ENCODE measurements around the gene FANCI.

The FANCI gene

DNA sequence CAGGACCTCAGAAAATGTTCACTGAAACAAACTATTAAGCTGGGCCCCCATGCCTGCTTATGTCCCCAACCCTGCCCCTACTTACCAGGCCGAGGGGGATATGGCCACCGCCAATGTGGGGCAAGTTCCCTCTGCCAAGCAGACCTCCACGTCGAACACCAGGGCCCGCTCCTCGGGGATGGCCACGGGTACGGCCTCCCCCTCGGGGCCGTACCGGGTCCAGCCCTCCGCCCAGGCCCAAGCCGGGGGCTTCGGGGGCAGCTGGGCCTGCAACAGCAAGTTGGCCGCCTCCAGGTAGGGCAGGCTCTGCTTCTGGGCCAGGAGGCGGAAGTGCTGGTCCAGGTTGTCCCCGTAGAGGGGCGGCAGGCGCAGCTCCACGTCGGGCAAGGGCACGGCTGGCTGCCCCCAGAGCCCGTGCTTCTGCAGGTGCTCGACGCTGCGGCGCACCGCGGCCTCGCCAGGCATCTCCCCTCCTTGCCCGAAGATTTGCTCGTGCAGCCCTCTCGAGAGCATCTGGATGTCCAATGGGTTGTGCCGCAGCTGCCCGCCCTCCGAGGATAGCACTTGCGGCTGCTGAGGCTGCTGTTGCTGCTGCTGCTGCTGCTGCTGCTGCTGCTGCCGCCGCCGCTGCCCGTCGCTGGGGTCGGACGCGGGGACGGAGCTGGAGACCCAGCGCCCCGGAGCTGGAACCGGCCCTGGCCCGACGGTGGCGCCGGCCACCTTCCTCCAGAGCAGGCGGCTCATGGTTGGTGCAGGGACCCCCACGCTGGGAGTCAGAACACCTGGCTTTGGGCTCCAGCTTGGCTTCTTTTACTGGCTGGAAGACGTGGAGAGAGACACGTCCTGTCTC, 89.5 kb downstream of the FANCI start:
- H3K9me3 ChIP-seq (ENCODE audit: insufficient read depth, low read length): no peaks in the 10 kb centered on the region
- H3K9ac ChIP-seq (ENCODE audit: insufficient read length, low read depth): peak overlapping the region; percentile 96
- H3K36me3 ChIP-seq (ENCODE audit: insufficient read depth, insufficient read length, low read length): peaks cover 55% of the 10 kb centered on the region
- TF ChIP-seq ZNF274 (IDR thresholded peaks at IDR 0.05; ENCODE audit: low read depth, low read length) (no peak), SUZ12 (IDR thresholded peaks at IDR 0.05; ENCODE audit: extremely low read depth, insufficient read depth, insufficient read length) (no peak), YY1 (IDR thresholded peaks at IDR 0.05; ENCODE audit: insufficient read depth, insufficient read length) (no peak)
- peaks cover 12% of the 10 kb centered on the region for H3K27me3 ChIP-seq (ENCODE audit: insufficient read depth, insufficient read length)
- peak overlapping the region; percentile 94 for H3K4me3 ChIP-seq (ENCODE audit: insufficient read length, low read depth)
- no peak for DNase-seq (ENCODE audit: low read depth, low spot score)
- peaks cover 2% of the 10 kb centered on the region for H3K4me1 ChIP-seq (ENCODE audit: insufficient read depth, insufficient read length)

- H3K36me3 ChIP-seq (ENCODE audit: insufficient read depth, insufficient read length, low read length): peaks cover 47% of the 10 kb centered on the region
- no peak for DNase-seq (ENCODE audit: low read depth, low spot score)
- peaks cover 12% of the 10 kb centered on the region for H3K27me3 ChIP-seq (ENCODE audit: insufficient read depth, insufficient read length)
- peak overlapping the region; percentile 96 for H3K9ac ChIP-seq (ENCODE audit: insufficient read length, low read depth)
- H3K9me3 ChIP-seq (ENCODE audit: insufficient read depth, low read length): no peaks in the 10 kb centered on the region
- TF ChIP-seq ZNF274 (IDR thresholded peaks at IDR 0.05; ENCODE audit: low read depth, low read length): no peak
- TF ChIP-seq SUZ12 (IDR thresholded peaks at IDR 0.05; ENCODE audit: extremely low read depth, insufficient read depth, insufficient read length): no peak
- TF ChIP-seq YY1 (IDR thresholded peaks at IDR 0.05; ENCODE audit: insufficient read depth, insufficient read length): no peak
- H3K4me1 ChIP-seq (ENCODE audit: insufficient read depth, insufficient read length): peaks cover 2% of the 10 kb centered on the region
- H3K4me3 ChIP-seq (ENCODE audit: insufficient read length, low read depth): peak overlapping the region; percentile 94
Measured at GRCh38 chr15:89333959-89334509, 90.3 kb downstream of the FANCI start.

GRCh38 chr15:89334510-89335297, 90.9 kb downstream of the FANCI start, which contains the start of gene POLG:
TSS of gene POLG (minus strand) at chr15:89334824. CDS start at chr15:89333754, 1,070 bp downstream.
- Histone ChIP-seq H3K27me3 (ENCODE audit: insufficient read depth, insufficient read length) (peaks cover 12% of the 10 kb centered on the region), H3K9me3 (ENCODE audit: insufficient read depth, low read length) (no peaks in the 10 kb centered on the region), H3K9ac (ENCODE audit: insufficient read length, low read depth) (peak within 1 kb of the TSS; percentile 96), H3K4me1 (ENCODE audit: insufficient read depth, insufficient read length) (peaks cover 2% of the 10 kb centered on the region), H3K36me3 (ENCODE audit: insufficient read depth, insufficient read length, low read length) (peaks cover 40% of the 10 kb centered on the region), H3K4me3 (ENCODE audit: insufficient read length, low read depth) (peak within 1 kb of the TSS; percentile 94)
- peak; percentile 98 for DNase-seq (ENCODE audit: low read depth, low spot score)
- no peak for TF ChIP-seq ZNF274 (IDR thresholded peaks at IDR 0.05; ENCODE audit: low read depth, low read length)
- no peak for TF ChIP-seq YY1 (IDR thresholded peaks at IDR 0.05; ENCODE audit: insufficient read depth, insufficient read length)

- Histone ChIP-seq H3K27me3 (ENCODE audit: insufficient read depth, insufficient read length) (peaks cover 12% of the 10 kb centered on the region), H3K36me3 (ENCODE audit: insufficient read depth, insufficient read length, low read length) (peaks cover 33% of the 10 kb centered on the region), H3K4me1 (ENCODE audit: insufficient read depth, insufficient read length) (peaks cover 2% of the 10 kb centered on the region), H3K9ac (ENCODE audit: insufficient read length, low read depth) (peak overlapping the region; percentile 74), H3K9me3 (ENCODE audit: insufficient read depth, low read length) (no peaks in the 10 kb centered on the region), H3K4me3 (ENCODE audit: insufficient read length, low read depth) (peak overlapping the region; percentile 59)
- no peak for DNase-seq (ENCODE audit: low read depth, low spot score)
- TF ChIP-seq YY1 (IDR thresholded peaks at IDR 0.05; ENCODE audit: insufficient read depth, insufficient read length): no peak
- TF ChIP-seq SUZ12 (IDR thresholded peaks at IDR 0.05; ENCODE audit: extremely low read depth, insufficient read depth, insufficient read length): no peak
- no peak for TF ChIP-seq ZNF274 (IDR thresholded peaks at IDR 0.05; ENCODE audit: low read depth, low read length)
Measured at GRCh38 chr15:89335298-89336041, 91.7 kb downstream of the FANCI start.

GRCh38 chr15:89338036-89338435, 94.3 kb downstream of the FANCI start:
- Histone ChIP-seq H3K4me1 (ENCODE audit: insufficient read depth, insufficient read length) (peaks cover 2% of the 10 kb centered on the region), H3K27me3 (ENCODE audit: insufficient read depth, insufficient read length) (peaks cover 12% of the 10 kb centered on the region), H3K9ac (ENCODE audit: insufficient read length, low read depth) (no peak overlapping the region), H3K4me3 (ENCODE audit: insufficient read length, low read depth) (no peak overlapping the region), H3K36me3 (ENCODE audit: insufficient read depth, insufficient read length, low read length) (peaks cover 8% of the 10 kb centered on the region), H3K9me3 (ENCODE audit: insufficient read depth, low read length) (no peaks in the 10 kb centered on the region)
- no peak for DNase-seq (ENCODE audit: low read depth, low spot score)
- no peak for TF ChIP-seq SUZ12 (IDR thresholded peaks at IDR 0.05; ENCODE audit: extremely low read depth, insufficient read depth, insufficient read length)

GRCh38 chr15:89340573-89340972, 96.8 kb downstream of the FANCI start:
- no peak for TF ChIP-seq ZNF274 (IDR thresholded peaks at IDR 0.05; ENCODE audit: low read depth, low read length)
- no peak for TF ChIP-seq SUZ12 (IDR thresholded peaks at IDR 0.05; ENCODE audit: extremely low read depth, insufficient read depth, insufficient read length)
- TF ChIP-seq YY1 (IDR thresholded peaks at IDR 0.05; ENCODE audit: insufficient read depth, insufficient read length): no peak

More at GRCh38 chr15:89340573-89340972, 96.8 kb downstream of the FANCI start:
- Histone ChIP-seq H3K4me1 (ENCODE audit: insufficient read depth, insufficient read length) (no peaks in the 10 kb centered on the region), H3K36me3 (ENCODE audit: insufficient read depth, insufficient read length, low read length) (no peaks in the 10 kb centered on the region), H3K4me3 (ENCODE audit: insufficient read length, low read depth) (no peak overlapping the region), H3K27me3 (ENCODE audit: insufficient read depth, insufficient read length) (peaks cover 8% of the 10 kb centered on the region), H3K9me3 (ENCODE audit: insufficient read depth, low read length) (no peaks in the 10 kb centered on the region), H3K9ac (ENCODE audit: insufficient read length, low read depth) (no peak overlapping the region)
- no peak for DNase-seq (ENCODE audit: low read depth, low spot score)
